Endodermal cell (in vitro differentiated cells): ENCODE data around the gene LIPH. TPM values are rescaled to one million over a fixed set of nuclear protein-coding genes. Genes with fewer than 3 reads are reported as not detected.
A peak's percentile ranks its signal among the peaks of the same experiment; 100 is the strongest.

Source experiments
- DNase-seq: peaks from one replicate; pipeline ENCODE4 v3.0.0-alpha.2; 2017
- H3K27ac ChIP-seq: 2 replicates; pipeline ENCODE4 v1.5.1; 2013; ENCODE audit warnings: mild to moderate bottlenecking, low read depth, low read length, moderate library complexity
- H3K27me3 ChIP-seq: 2 replicates; pipeline ENCODE4 v1.6.1; 2013; ENCODE audit warnings: mild to moderate bottlenecking, low read length, moderate library complexity; ENCODE audit not compliant: insufficient read depth, control insufficient read depth, poor library complexity, severe bottlenecking
- H3K36me3 ChIP-seq: 2 replicates; pipeline ENCODE4 v1.7.0; 2013; ENCODE audit warnings: mild to moderate bottlenecking, low read length, moderate library complexity; ENCODE audit not compliant: control insufficient read depth, insufficient read depth
- H3K4me1 ChIP-seq: one replicate; pipeline ENCODE4 v1.7.0; 2013; ENCODE audit warnings: low read length; ENCODE audit not compliant: control insufficient read depth, insufficient read depth
- H3K4me3 ChIP-seq: 2 replicates; pipeline ENCODE4 v1.5.1; 2013; ENCODE audit warnings: mild to moderate bottlenecking, low read length, moderate library complexity
- H3K9ac ChIP-seq: 2 replicates; pipeline ENCODE4 v1.6.1; 2013; ENCODE audit warnings: mild to moderate bottlenecking, low read length, moderate library complexity; ENCODE audit not compliant: poor library complexity, severe bottlenecking; ENCODE audit errors: extremely low read depth
- H3K9me3 ChIP-seq: 2 replicates; pipeline ENCODE4 v1.6.1; 2013; ENCODE audit warnings: mild to moderate bottlenecking, low read length, moderate library complexity; ENCODE audit not compliant: control insufficient read depth
- H3K27ac Mint-ChIP-seq: 2 replicates; pipeline ENCODE4 v1.8.0; 2020; ENCODE audit warnings: mixed read lengths
- H3K27me3 Mint-ChIP-seq: 2 replicates; pipeline ENCODE4 v1.8.0; 2021; ENCODE audit warnings: mild to moderate bottlenecking, mixed read lengths; ENCODE audit not compliant: insufficient read depth
- H3K36me3 Mint-ChIP-seq: 2 replicates; pipeline ENCODE4 v1.8.0; 2020; ENCODE audit warnings: low read depth, mixed read lengths
- H3K4me1 Mint-ChIP-seq: 2 replicates; pipeline ENCODE4 v1.8.0; 2020; ENCODE audit warnings: mixed read lengths
- H3K4me3 Mint-ChIP-seq: 2 replicates; pipeline ENCODE4 v1.8.0; 2020; ENCODE audit warnings: mild to moderate bottlenecking, moderate library complexity, mixed read lengths
- H3K9me3 Mint-ChIP-seq: 2 replicates; pipeline ENCODE4 v1.8.0; 2020; ENCODE audit warnings: mild to moderate bottlenecking, mixed read lengths
- WGBS, 2 experiments: methylation state at CpG; one replicate each; pipeline versions ENCODE4 v1.1.5 to v1.1.7; 2013; ENCODE audit warnings: missing lambda C conversion rate in 2 of 2, mixed read lengths in 1 of 2; ENCODE audit not compliant: insufficient coverage in 1 of 2, insufficient read length in 1 of 2; 5-methylcytosine and 5-hydroxymethylcytosine counted together
- total RNA-seq, 2 donors: library from RNA; stranded (reverse); fragmentation: NEBNext Ultra II Directional in 1 of 2; extraction: Animal tissue kit (Norgen Biotek cat#: 25700) in 1 of 2; gene quantifications; 2 replicates in 1 of 2; 3 replicates in 1 of 2; pipeline ENCODE4 v1.2.1, GENCODE V29; 2021
- TF ChIP-seq, protein P1 (sequence below): fragments of 200-600 bp; sonication (generic); conservative IDR thresholded peaks from 2 replicates; pipeline ENCODE4 v1.5.0; 2021; ENCODE audit warnings: antibody characterized with exemption, mild to moderate bottlenecking

Gene LIPH
- total RNA-seq, 2 donors from 2014 or later: 0.81 to 2.3 TPM

DNA sequence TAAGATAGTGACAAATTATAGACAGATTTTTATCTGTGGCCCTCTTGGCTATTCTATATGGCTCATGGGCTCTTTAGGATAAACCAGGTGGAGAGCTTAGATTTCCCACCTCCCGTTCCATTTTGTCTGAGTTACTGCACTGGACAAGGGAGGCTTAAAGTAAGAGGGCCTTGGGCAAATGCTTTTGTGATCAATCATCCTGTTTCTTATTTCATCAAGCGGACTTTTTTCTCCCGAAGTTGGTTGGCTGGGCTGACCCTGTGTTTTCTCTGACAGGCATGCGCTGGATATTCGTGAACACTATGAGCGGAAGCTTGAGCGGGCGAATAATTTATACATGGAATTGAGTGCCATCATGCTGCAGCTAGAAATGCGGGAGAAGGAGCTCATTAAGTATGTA lies 86.9 kb downstream of the LIPH start:
- H3K4me1 ChIP-seq: no peaks in the 10 kb centered on the region
- H3K4me3 Mint-ChIP-seq: no peak overlapping the region
- H3K9ac ChIP-seq: no peak overlapping the region
- DNase-seq: no peak
- no peaks in the 10 kb centered on the region for H3K27me3 ChIP-seq
- TF ChIP-seq, protein P1, sequence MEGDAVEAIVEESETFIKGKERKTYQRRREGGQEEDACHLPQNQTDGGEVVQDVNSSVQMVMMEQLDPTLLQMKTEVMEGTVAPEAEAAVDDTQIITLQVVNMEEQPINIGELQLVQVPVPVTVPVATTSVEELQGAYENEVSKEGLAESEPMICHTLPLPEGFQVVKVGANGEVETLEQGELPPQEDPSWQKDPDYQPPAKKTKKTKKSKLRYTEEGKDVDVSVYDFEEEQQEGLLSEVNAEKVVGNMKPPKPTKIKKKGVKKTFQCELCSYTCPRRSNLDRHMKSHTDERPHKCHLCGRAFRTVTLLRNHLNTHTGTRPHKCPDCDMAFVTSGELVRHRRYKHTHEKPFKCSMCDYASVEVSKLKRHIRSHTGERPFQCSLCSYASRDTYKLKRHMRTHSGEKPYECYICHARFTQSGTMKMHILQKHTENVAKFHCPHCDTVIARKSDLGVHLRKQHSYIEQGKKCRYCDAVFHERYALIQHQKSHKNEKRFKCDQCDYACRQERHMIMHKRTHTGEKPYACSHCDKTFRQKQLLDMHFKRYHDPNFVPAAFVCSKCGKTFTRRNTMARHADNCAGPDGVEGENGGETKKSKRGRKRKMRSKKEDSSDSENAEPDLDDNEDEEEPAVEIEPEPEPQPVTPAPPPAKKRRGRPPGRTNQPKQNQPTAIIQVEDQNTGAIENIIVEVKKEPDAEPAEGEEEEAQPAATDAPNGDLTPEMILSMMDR: no peak
- H3K36me3 Mint-ChIP-seq: peaks cover 11% of the 10 kb centered on the region
- 96 to 99% methylated on average over 9 of the region's 9 CpGs for WGBS, 2 experiments
- peaks cover 8% of the 10 kb centered on the region for H3K36me3 ChIP-seq
- H3K9me3 Mint-ChIP-seq: no peaks in the 10 kb centered on the region
- H3K27ac ChIP-seq: no peak overlapping the region
- no peaks in the 10 kb centered on the region for H3K9me3 ChIP-seq
- no peak overlapping the region for H3K4me3 ChIP-seq
- H3K27me3 Mint-ChIP-seq: no peaks in the 10 kb centered on the region
- H3K27ac Mint-ChIP-seq: no peak overlapping the region
- H3K4me1 Mint-ChIP-seq: peaks cover 9% of the 10 kb centered on the region

DNA sequence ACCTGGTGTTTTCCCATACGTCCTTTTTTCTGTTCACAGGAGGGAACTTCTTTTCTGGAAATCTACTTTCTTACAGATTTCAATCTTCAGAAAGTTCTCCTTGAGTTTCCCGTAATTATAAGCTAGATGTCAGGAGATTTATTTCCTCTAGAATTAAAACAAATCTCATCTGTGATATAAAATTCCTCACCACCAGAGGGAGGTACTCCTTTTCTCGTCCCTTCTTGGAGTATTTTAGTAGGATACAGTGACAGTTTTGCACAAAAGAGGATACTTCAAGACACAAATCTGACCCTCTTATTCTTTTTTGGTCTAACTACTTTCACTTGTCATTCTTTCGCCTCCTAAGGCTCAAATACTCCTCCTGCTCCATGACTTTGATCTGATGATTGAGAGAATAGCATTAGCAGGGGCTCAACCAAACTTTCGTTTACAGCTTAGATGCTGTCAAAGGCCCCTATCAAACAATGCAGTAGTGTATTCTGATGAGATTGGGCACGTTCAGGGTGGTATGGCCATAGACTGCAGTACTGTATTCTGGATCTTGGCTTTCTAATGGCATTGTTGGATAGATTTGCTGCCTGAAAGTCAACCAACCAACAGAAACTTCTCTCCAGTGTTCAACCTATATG lies 91.6 kb downstream of the LIPH start:
- Mint-ChIP-seq H3K36me3 (peaks cover 4% of the 10 kb centered on the region), H3K27ac (no peak overlapping the region), H3K4me1 (peaks cover 4% of the 10 kb centered on the region), H3K9me3 (peaks cover 3% of the 10 kb centered on the region), H3K27me3 (no peaks in the 10 kb centered on the region), H3K4me3 (no peak overlapping the region)
- H3K4me1 ChIP-seq: no peaks in the 10 kb centered on the region
- H3K9me3 ChIP-seq: peaks cover 10% of the 10 kb centered on the region
- 64 to 96% methylated on average over 3 to 6 of the region's 6 CpGs for WGBS, 2 experiments
- no peak for DNase-seq
- TF ChIP-seq, protein P1: peak; percentile 78
- no peak overlapping the region for H3K27ac ChIP-seq
- no peak overlapping the region for H3K9ac ChIP-seq
- H3K4me3 ChIP-seq: no peak overlapping the region
- no peaks in the 10 kb centered on the region for H3K27me3 ChIP-seq
- peaks cover 5% of the 10 kb centered on the region for H3K36me3 ChIP-seq

DNA sequence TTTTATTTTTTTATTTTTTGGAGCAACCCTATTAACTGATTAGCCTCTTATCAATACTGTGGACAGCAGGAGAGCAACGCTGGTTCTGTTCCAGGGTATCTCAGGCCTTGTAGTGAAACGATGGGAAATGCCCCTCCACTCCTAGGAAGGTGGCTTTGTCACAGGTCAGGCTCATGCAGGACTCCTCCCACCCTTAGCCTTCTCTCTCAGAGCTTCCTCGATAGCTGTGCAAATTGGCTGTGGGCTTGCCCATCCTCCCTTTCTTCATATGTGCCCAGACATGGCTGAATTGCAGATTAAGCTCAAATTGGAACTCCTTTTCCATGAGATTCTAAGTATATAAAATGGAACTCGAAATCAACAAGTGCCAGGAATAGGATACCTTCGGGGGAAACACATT lies 92.1 kb downstream of the LIPH start:
- Mint-ChIP-seq H3K4me3 (no peak overlapping the region), H3K27ac (no peak overlapping the region), H3K27me3 (no peaks in the 10 kb centered on the region), H3K9me3 (peaks cover 3% of the 10 kb centered on the region), H3K4me1 (peaks cover 4% of the 10 kb centered on the region), H3K36me3 (peaks cover 4% of the 10 kb centered on the region)
- no peak overlapping the region for H3K4me3 ChIP-seq
- H3K27me3 ChIP-seq: no peaks in the 10 kb centered on the region
- no peak overlapping the region for H3K9ac ChIP-seq
- no peak for DNase-seq
- no peaks in the 10 kb centered on the region for H3K4me1 ChIP-seq
- peaks cover 10% of the 10 kb centered on the region for H3K9me3 ChIP-seq
- TF ChIP-seq, protein P1: no peak
- H3K27ac ChIP-seq: no peak overlapping the region
- H3K36me3 ChIP-seq: peaks cover 5% of the 10 kb centered on the region
- 81 to 88% methylated on average over 5 of the region's 5 CpGs for WGBS, 2 experiments
